Naive B cell (primary cell): ENCODE measurements around the gene PTPRK. TPM values are rescaled to one million over a fixed set of nuclear protein-coding genes. Genes with fewer than 3 reads are reported as not detected.

Experiments
- ATAC-seq, 2 donors: fragments of 150-1000 bp; cut with Tn5 transposase; 2 replicates each; pipeline ENCODE4 v1.10.0; 2021; ENCODE audit warnings: low read depth in 2 of 2, mild to moderate bottlenecking in 2 of 2, moderate library complexity in 2 of 2
- DNase-seq: peaks from one replicate; pipeline ENCODE4 v3.0.0; 2022
- H3K27ac Mint-ChIP-seq, 6 donors: one replicate each; pipeline ENCODE4 v1.8.0; 2020 to 2022; ENCODE audit warnings: mild to moderate bottlenecking in 6 of 6, mixed read lengths in 6 of 6, moderate library complexity in 5 of 6, inconsistent platforms in 2 of 6
- H3K27me3 Mint-ChIP-seq, 3 donors: one replicate each; pipeline ENCODE4 v1.8.0; 2021 to 2022; ENCODE audit warnings: mixed read lengths in 3 of 3, mild to moderate bottlenecking in 1 of 3
- H3K36me3 Mint-ChIP-seq, 2 donors: one replicate each; pipeline ENCODE4 v1.8.0; 2020 to 2022; ENCODE audit warnings: mixed read lengths in 2 of 2, inconsistent platforms in 1 of 2, mild to moderate bottlenecking in 1 of 2
- H3K4me1 Mint-ChIP-seq, 3 donors: one replicate each; pipeline ENCODE4 v1.8.0; 2020 to 2022; ENCODE audit warnings: mixed read lengths in 3 of 3, inconsistent platforms in 1 of 3, mild to moderate bottlenecking in 1 of 3, moderate library complexity in 1 of 3
- H3K4me3 Mint-ChIP-seq, 8 donors: one replicate each; pipeline ENCODE4 v1.8.0; 2020 to 2022; ENCODE audit warnings: mild to moderate bottlenecking in 8 of 8, mixed read lengths in 8 of 8, moderate library complexity in 8 of 8, inconsistent platforms in 2 of 8
- H3K9me3 Mint-ChIP-seq, 7 donors: one replicate each; pipeline ENCODE4 v1.8.0; 2020 to 2022; ENCODE audit warnings: mixed read lengths in 7 of 7, mild to moderate bottlenecking in 5 of 7, inconsistent platforms in 2 of 7, moderate library complexity in 1 of 7
- polyA plus RNA-seq, 6 donors: library from polyadenylated mRNA; unstranded; fragments of 300-500 nt; fragmentation: Illumina TruSeq; gene quantifications; one replicate each; pipeline ENCODE4 v1.2.3, GENCODE V29; 2021; ENCODE audit warnings: low read depth in 6 of 6

Gene PTPRK
- polyA plus RNA-seq, 6 donors from 2014 or later: 27.6 to 43.4 (median 34.3) TPM

- ATAC-seq (no peak), DNase-seq (no peak)
- Mint-ChIP-seq H3K4me3 (peak overlapping the region in 3 of 8 donors; percentile 16 to 22 (median 19)), H3K27ac (peak overlapping the region in 2 of 6 donors; percentile 6 to 47), H3K4me1 (peaks cover 17 to 28% (median 18%) of the 10 kb centered on the region in 3 donors), H3K9me3 (peaks cover 0 to 2% (median 0%) of the 10 kb centered on the region in 7 donors), H3K27me3 (no peaks in the 10 kb centered on the region), H3K36me3 (peaks cover 7 to 16% of the 10 kb centered on the region in 2 donors)
These were observed 361.9 kb downstream of the PTPRK start for GRCh38 chr6:128158496-128158895.

GRCh38 chr6:128156321-128157111 is 363.9 kb downstream of the PTPRK start:
- Mint-ChIP-seq H3K4me3 (peak overlapping the region in 2 of 8 donors; percentile 21 to 52), H3K36me3 (peaks cover 18 to 21% of the 10 kb centered on the region in 2 donors), H3K9me3 (peaks cover 0 to 2% (median 0%) of the 10 kb centered on the region in 7 donors), H3K4me1 (peaks cover 23 to 28% (median 23%) of the 10 kb centered on the region in 3 donors), H3K27me3 (no peaks in the 10 kb centered on the region), H3K27ac (no peak overlapping the region)
- DNase-seq (no peak), ATAC-seq (peak in 1 of 2 donors; percentile 35)

- H3K9me3 Mint-ChIP-seq: peaks cover 0 to 2% (median 0%) of the 10 kb centered on the region in 7 donors
These were observed 364.6 kb downstream of the PTPRK start for GRCh38 chr6:128155826-128156225.

GRCh38 chr6:128152551-128152950 is 367.8 kb downstream of the PTPRK start:
- Mint-ChIP-seq H3K4me3 (no peak overlapping the region), H3K9me3 (peaks cover 0 to 2% (median 0%) of the 10 kb centered on the region in 7 donors), H3K4me1 (peaks cover 5 to 22% (median 16%) of the 10 kb centered on the region in 3 donors), H3K27me3 (no peaks in the 10 kb centered on the region), H3K36me3 (peaks cover 9 to 26% of the 10 kb centered on the region in 2 donors), H3K27ac (no peak overlapping the region)
- DNase-seq: no peak
- no peak for ATAC-seq

More at GRCh38 chr6:128155826-128156225, 364.6 kb downstream of the PTPRK start:
- ATAC-seq (no peak), DNase-seq (no peak)
- Mint-ChIP-seq H3K4me1 (peaks cover 23 to 28% (median 23%) of the 10 kb centered on the region in 3 donors), H3K4me3 (no peak overlapping the region), H3K36me3 (peaks cover 18 to 21% of the 10 kb centered on the region in 2 donors), H3K27me3 (no peaks in the 10 kb centered on the region), H3K27ac (no peak overlapping the region)

GRCh38 chr6:128150376-128150775 is 370.0 kb downstream of the PTPRK start:
- no peak overlapping the region for H3K27ac Mint-ChIP-seq

GRCh38 chr6:128149796-128150195 is 370.6 kb downstream of the PTPRK start:
- Mint-ChIP-seq H3K4me1 (peaks cover 9 to 27% (median 16%) of the 10 kb centered on the region in 3 donors), H3K27me3 (no peaks in the 10 kb centered on the region), H3K4me3 (no peak overlapping the region), H3K36me3 (peaks cover 5 to 23% of the 10 kb centered on the region in 2 donors), H3K9me3 (no peaks in the 10 kb centered on the region), H3K27ac (peak overlapping the region in 1 of 6 donors; percentile 35)
- no peak for DNase-seq
- ATAC-seq: no peak

More at GRCh38 chr6:128150376-128150775, 370.0 kb downstream of the PTPRK start:
- Mint-ChIP-seq H3K4me3 (no peak overlapping the region), H3K4me1 (peaks cover 6 to 27% (median 13%) of the 10 kb centered on the region in 3 donors), H3K9me3 (no peaks in the 10 kb centered on the region), H3K36me3 (peaks cover 5 to 23% of the 10 kb centered on the region in 2 donors), H3K27me3 (no peaks in the 10 kb centered on the region)
- ATAC-seq (no peak), DNase-seq (no peak)

GRCh38 chr6:128144320-128144719 is 376.1 kb downstream of the PTPRK start:
- Mint-ChIP-seq H3K27me3 (no peaks in the 10 kb centered on the region), H3K4me3 (no peak overlapping the region)
- ATAC-seq: no peak

GRCh38 chr6:128141932-128142331 is 378.5 kb downstream of the PTPRK start:
- Mint-ChIP-seq H3K27ac (peak overlapping the region in 1 of 6 donors; percentile 40), H3K4me1 (peaks cover 16 to 31% (median 29%) of the 10 kb centered on the region in 3 donors), H3K36me3 (no peaks in the 10 kb centered on the region), H3K4me3 (no peak overlapping the region), H3K27me3 (no peaks in the 10 kb centered on the region), H3K9me3 (no peaks in the 10 kb centered on the region)
- DNase-seq (no peak), ATAC-seq (no peak)

More at GRCh38 chr6:128144320-128144719, 376.1 kb downstream of the PTPRK start:
- Mint-ChIP-seq H3K9me3 (no peaks in the 10 kb centered on the region), H3K4me1 (peaks cover 16 to 32% (median 31%) of the 10 kb centered on the region in 3 donors), H3K27ac (peak overlapping the region in 1 of 6 donors; percentile 3), H3K36me3 (peaks cover 0 to 12% of the 10 kb centered on the region in 2 donors)
- DNase-seq: no peak

GRCh38 chr6:128139519-128139918 is 380.9 kb downstream of the PTPRK start:
- no peak for ATAC-seq
- no peak overlapping the region for H3K27ac Mint-ChIP-seq

GRCh38 chr6:128138694-128139093 is 381.7 kb downstream of the PTPRK start:
- Mint-ChIP-seq H3K27me3 (no peaks in the 10 kb centered on the region), H3K4me1 (peaks cover 0 to 28% (median 13%) of the 10 kb centered on the region in 3 donors), H3K4me3 (no peak overlapping the region), H3K27ac (peak overlapping the region in 2 of 6 donors; percentile 0 to 70), H3K9me3 (no peaks in the 10 kb centered on the region), H3K36me3 (peaks cover 0 to 8% of the 10 kb centered on the region in 2 donors)
- ATAC-seq: no peak
- DNase-seq: no peak

More at GRCh38 chr6:128139519-128139918, 380.9 kb downstream of the PTPRK start:
- no peak for DNase-seq
- no peaks in the 10 kb centered on the region for H3K27me3 Mint-ChIP-seq
- peaks cover 0 to 8% of the 10 kb centered on the region in 2 donors for H3K36me3 Mint-ChIP-seq
- no peaks in the 10 kb centered on the region for H3K9me3 Mint-ChIP-seq
- H3K4me3 Mint-ChIP-seq: no peak overlapping the region
- H3K4me1 Mint-ChIP-seq: peaks cover 4 to 34% (median 20%) of the 10 kb centered on the region in 3 donors

- Mint-ChIP-seq H3K27ac (no peak overlapping the region), H3K4me3 (no peak overlapping the region), H3K36me3 (peaks cover 6 to 15% of the 10 kb centered on the region in 2 donors), H3K27me3 (no peaks in the 10 kb centered on the region), H3K4me1 (peaks cover 0 to 27% (median 7%) of the 10 kb centered on the region in 3 donors), H3K9me3 (no peaks in the 10 kb centered on the region)
- no peak for ATAC-seq
- no peak for DNase-seq
These were observed 385.1 kb downstream of the PTPRK start for GRCh38 chr6:128135325-128135724.

GRCh38 chr6:128131566-128131965 is 388.8 kb downstream of the PTPRK start:
- no peak for DNase-seq
- H3K27ac Mint-ChIP-seq: no peak overlapping the region
- H3K36me3 Mint-ChIP-seq: peaks cover 10 to 15% of the 10 kb centered on the region in 2 donors
- ATAC-seq: no peak
- H3K27me3 Mint-ChIP-seq: no peaks in the 10 kb centered on the region
- no peak overlapping the region for H3K4me3 Mint-ChIP-seq
- no peaks in the 10 kb centered on the region for H3K9me3 Mint-ChIP-seq
- peaks cover 3 to 16% (median 4%) of the 10 kb centered on the region in 3 donors for H3K4me1 Mint-ChIP-seq

- H3K27me3 Mint-ChIP-seq: no peaks in the 10 kb centered on the region
- no peaks in the 10 kb centered on the region for H3K9me3 Mint-ChIP-seq
- DNase-seq (no peak), ATAC-seq (no peak)
- peaks cover 3 to 16% (median 6%) of the 10 kb centered on the region in 3 donors for H3K4me1 Mint-ChIP-seq
- H3K27ac Mint-ChIP-seq: peak overlapping the region in 1 of 6 donors; percentile 37
- H3K36me3 Mint-ChIP-seq: peaks cover 10 to 15% of the 10 kb centered on the region in 2 donors
- no peak overlapping the region for H3K4me3 Mint-ChIP-seq
These were observed 389.4 kb downstream of the PTPRK start for GRCh38 chr6:128131036-128131435.

GRCh38 chr6:128129679-128130078 is 390.7 kb downstream of the PTPRK start:
- H3K4me3 Mint-ChIP-seq: no peak overlapping the region
- no peaks in the 10 kb centered on the region for H3K9me3 Mint-ChIP-seq
- H3K4me1 Mint-ChIP-seq: peaks cover 3 to 13% (median 12%) of the 10 kb centered on the region in 3 donors

More at GRCh38 chr6:128129679-128130078, 390.7 kb downstream of the PTPRK start:
- DNase-seq (no peak), ATAC-seq (no peak)
- peaks cover 8 to 10% of the 10 kb centered on the region in 2 donors for H3K36me3 Mint-ChIP-seq
- H3K27ac Mint-ChIP-seq: no peak overlapping the region
- H3K27me3 Mint-ChIP-seq: no peaks in the 10 kb centered on the region
